ENCODE results near the gene CMTM8. TPM values are rescaled to one million over a fixed set of nuclear protein-coding genes. Genes with fewer than 3 reads are reported as not detected.

Gene CMTM8
- total and polyA plus RNA-seq, 11 donors: 1.7 to 12.1 (median 3.6) TPM

GRCh38 chr3:32376115-32376514, 137.6 kb downstream of the CMTM8 start:
- TF ChIP-seq POLR2A (IDR thresholded peaks at IDR 0.05): no peak
- no peak for TF ChIP-seq CTCF (IDR thresholded peaks at IDR 0.05)
- Histone ChIP-seq H3K27me3 (peaks cover 0 to 2% (median 0%) of the 10 kb centered on the region in 9 donors), H3K4me1 (peaks cover 0 to 15% (median 0%) of the 10 kb centered on the region in 12 donors), H3K36me3 (no peaks in the 10 kb centered on the region), H3K4me3 (no peak overlapping the region), H3K9me3 (no peaks in the 10 kb centered on the region), H3K27ac (no peak overlapping the region)
- intact Hi-C loops (cut with DNase I): loop anchor here in 4 of 10 donors (5.0 to 10.0 kb wide), 2 partner anchors 91 to 289 kb away; no protein-coding TSS in a partner anchor
- DNase-seq: no peak
- 70 to 75% (median 74%) methylated on average over 2 of the region's 2 CpGs for WGBS, 4 donors
- no peak for ATAC-seq

GRCh38 chr3:32379831-32380500, 141.5 kb downstream of the CMTM8 start:
- no peaks in the 10 kb centered on the region for H3K36me3 ChIP-seq
- 62 to 71% (median 65%) methylated on average over 10 of the region's 10 CpGs for WGBS, 4 donors
- peaks cover 0 to 2% (median 0%) of the 10 kb centered on the region in 9 donors for H3K27me3 ChIP-seq
- intact Hi-C loops (cut with DNase I): loop anchor here in 4 of 10 donors (5.0 to 10.0 kb wide), 3 partner anchors 87 to 295 kb away; no protein-coding TSS in a partner anchor
- H3K27ac ChIP-seq: no peak overlapping the region
- no peaks in the 10 kb centered on the region for H3K9me3 ChIP-seq
- TF ChIP-seq CTCF (IDR thresholded peaks at IDR 0.05): no peak
- TF ChIP-seq POLR2A (IDR thresholded peaks at IDR 0.05): no peak
- peaks cover 0 to 13% (median 0%) of the 10 kb centered on the region in 12 donors for H3K4me1 ChIP-seq
- no peak for DNase-seq
- no peak for ATAC-seq
- H3K4me3 ChIP-seq: no peak overlapping the region

DNA sequence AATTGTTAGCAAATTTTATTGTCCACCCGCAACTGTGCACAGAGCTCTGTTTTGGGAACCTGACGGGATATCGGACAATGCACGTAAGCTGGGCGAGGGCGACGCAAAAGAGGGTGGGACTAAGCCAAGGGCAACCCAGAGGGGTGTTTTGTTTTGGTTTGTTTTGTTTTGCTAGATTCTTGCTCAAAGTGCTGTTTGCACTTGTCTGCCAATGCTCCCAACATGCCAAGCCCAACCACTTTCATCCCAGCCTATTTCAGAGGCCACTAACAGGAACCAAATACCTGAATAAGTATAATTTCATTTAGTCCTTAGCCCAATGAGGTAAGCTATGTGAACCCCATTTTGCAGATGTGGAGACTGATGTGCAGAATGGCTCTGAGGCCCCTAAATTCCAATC, 143.4 kb downstream of the CMTM8 start:
- Histone ChIP-seq H3K4me1 (peaks cover 0 to 15% (median 0%) of the 10 kb centered on the region in 12 donors), H3K9me3 (no peaks in the 10 kb centered on the region), H3K4me3 (no peak overlapping the region), H3K27ac (no peak overlapping the region), H3K36me3 (no peaks in the 10 kb centered on the region), H3K27me3 (peaks cover 0 to 2% (median 0%) of the 10 kb centered on the region in 9 donors)
- no peak for ATAC-seq
- DNase-seq: no peak
- no peak for TF ChIP-seq POLR2A (IDR thresholded peaks at IDR 0.05)
- no peak for TF ChIP-seq CTCF (IDR thresholded peaks at IDR 0.05)
- intact Hi-C loops (cut with DNase I): loop anchor here in 1 of 10 donors (10.0 kb wide), 1 partner anchor 293 kb away; no protein-coding TSS in a partner anchor
- 85 to 94% (median 90%) methylated on average over 7 of the region's 7 CpGs for WGBS, 4 donors

- TF ChIP-seq CTCF (IDR thresholded peaks at IDR 0.05) (no peak), POLR2A (IDR thresholded peaks at IDR 0.05) (no peak)
- ATAC-seq (no peak), DNase-seq (no peak)
- Histone ChIP-seq H3K27me3 (peaks cover 0 to 2% (median 0%) of the 10 kb centered on the region in 9 donors), H3K36me3 (no peaks in the 10 kb centered on the region), H3K27ac (no peak overlapping the region), H3K4me3 (no peak overlapping the region), H3K9me3 (no peaks in the 10 kb centered on the region), H3K4me1 (peaks cover 0 to 15% (median 0%) of the 10 kb centered on the region in 12 donors)
- intact Hi-C loops (cut with DNase I): loop anchor here in 1 of 10 donors (10.0 kb wide), 1 partner anchor 292 kb away; no protein-coding TSS in a partner anchor
- WGBS, 4 donors: 53 to 82% (median 61%) methylated on average over 2 of the region's 2 CpGs
Measured at GRCh38 chr3:32383136-32383711, 144.7 kb downstream of the CMTM8 start.
